GM21515 (cell line): ENCODE results near the gene ZNF521.

Source experiments
- ATAC-seq: cut with Tn5 transposase; IDR thresholded peaks from one replicate; pipeline ENCODE4 v1.9.1; 2021; ENCODE audit not compliant: unreplicated experiment

The ZNF521 gene

GRCh38 chr18:25340762-25341161 is 11.2 kb downstream of the ZNF521 start:
- ATAC-seq = no peak

DNA sequence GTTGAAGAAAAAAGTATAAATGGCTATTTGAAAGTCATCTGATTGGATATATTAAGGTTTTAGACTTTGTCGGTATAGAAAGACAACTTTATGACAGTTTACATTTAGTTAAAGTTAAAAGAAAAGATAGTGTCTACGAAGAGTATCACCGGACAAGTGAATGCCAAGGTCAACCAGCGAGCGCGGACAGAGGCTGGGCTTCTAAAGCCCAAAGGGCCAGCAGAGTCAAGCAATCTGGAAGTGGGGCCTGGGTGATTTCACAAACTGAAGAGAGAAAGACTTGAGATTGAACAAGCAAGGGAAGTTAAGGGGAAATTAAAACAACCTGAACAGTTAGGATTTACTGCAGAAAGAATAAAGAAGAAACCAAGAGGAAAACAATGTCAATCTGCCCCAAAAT is 16.3 kb downstream of the ZNF521 start:
- no peak for ATAC-seq

GRCh38 chr18:25335062-25335461 is 16.9 kb downstream of the ZNF521 start:
- no peak for ATAC-seq

DNA sequence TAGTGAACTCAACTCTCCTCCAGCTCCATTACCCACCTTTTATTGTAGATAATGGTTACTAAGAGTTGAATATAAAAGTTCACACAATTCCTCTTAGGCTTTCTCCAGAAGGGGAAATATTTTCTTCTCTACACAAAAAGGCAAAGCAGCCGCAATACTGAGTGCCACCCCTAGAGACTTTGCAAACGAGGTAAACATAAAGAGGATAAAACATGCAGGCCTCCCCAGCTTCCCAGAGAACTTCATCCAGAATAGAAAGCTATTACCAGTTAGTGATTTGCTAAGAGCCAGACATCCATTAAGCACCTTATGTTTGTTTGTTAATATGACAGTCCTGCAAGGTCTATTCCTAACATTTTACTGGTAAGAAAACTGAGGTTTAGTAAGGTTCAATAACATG is 17.4 kb downstream of the ZNF521 start:
- ATAC-seq = no peak

- no peak for ATAC-seq
Observed at GRCh38 chr18:25332002-25332401, 20.0 kb downstream of the ZNF521 start.

- no peak for ATAC-seq
Observed at GRCh38 chr18:25329783-25330182, 22.2 kb downstream of the ZNF521 start.

- ATAC-seq = no peak
Observed at GRCh38 chr18:25327584-25327983, 24.4 kb downstream of the ZNF521 start.

GRCh38 chr18:25326361-25326952 is 25.5 kb downstream of the ZNF521 start:
- ATAC-seq = no peak

DNA sequence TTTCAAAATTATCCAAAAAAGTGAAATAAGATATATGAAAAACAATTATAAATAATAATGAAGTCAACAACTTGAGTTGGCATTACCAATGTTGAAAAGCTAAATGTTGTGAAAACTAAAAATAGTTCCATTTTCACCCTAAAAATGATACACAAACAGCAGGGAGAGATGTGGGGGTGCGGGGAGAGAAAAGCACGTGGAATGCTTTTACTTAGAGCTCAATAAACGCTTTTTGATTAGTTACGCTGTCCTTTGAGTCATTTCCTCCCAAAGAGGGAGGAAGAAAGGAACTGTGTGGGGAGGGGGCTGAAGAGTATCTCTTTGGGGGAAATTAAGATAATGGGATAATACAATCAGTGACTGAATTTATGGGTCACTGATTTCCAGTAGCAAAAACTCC is 29.2 kb downstream of the ZNF521 start:
- no peak for ATAC-seq

- ATAC-seq = no peak
Observed at GRCh38 chr18:25316381-25317018, 35.5 kb downstream of the ZNF521 start.

DNA sequence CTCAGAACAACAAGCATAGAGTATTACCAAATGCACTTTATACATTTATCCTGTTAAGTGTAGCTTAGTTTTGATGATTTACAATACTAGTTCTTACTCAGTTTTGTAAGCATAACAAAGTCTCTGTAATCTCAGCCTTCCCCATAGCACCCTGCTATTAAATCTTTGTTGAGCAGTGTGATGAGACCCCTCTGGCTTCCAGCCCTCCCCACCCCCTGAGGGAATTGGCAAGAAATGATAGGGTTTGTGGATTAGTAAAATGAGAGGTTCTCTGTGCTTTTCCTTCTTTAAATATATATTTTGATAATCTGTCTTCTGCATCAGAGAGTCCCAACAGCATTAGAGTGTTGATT is 37.2 kb downstream of the ZNF521 start:
- ATAC-seq = no peak

DNA sequence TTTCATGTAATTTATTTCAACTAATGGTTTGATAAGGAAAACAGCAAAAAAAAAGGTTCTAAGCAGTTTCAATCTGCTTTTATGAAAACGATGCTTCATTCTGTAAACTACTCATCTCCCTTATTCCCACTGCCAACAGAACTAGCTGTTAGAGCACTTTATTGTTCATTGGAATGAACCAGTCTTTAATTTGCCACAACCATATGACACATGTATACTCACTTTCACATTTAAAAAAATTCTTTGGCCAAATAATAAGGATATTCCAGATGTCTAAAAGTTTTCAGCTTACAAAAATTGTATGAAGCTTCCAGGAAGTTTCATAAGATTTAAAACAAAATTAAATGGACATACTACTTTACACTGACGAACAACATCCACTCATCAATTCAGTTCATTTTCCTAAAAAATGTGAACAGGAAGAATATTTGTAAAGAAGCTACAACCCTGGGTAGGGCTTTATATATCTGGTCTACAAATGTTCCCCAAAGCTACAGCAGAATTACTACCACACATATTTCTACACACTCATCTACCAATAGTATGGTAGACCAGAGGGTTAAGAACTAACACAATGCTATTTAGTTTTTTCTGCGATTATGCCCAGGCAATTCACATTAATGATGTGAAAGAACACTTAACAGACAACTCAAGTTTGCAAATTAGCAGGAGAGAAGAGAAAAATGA is 37.7 kb downstream of the ZNF521 start:
- no peak for ATAC-seq

- ATAC-seq = no peak
Observed at GRCh38 chr18:25313268-25313667, 38.7 kb downstream of the ZNF521 start.

DNA sequence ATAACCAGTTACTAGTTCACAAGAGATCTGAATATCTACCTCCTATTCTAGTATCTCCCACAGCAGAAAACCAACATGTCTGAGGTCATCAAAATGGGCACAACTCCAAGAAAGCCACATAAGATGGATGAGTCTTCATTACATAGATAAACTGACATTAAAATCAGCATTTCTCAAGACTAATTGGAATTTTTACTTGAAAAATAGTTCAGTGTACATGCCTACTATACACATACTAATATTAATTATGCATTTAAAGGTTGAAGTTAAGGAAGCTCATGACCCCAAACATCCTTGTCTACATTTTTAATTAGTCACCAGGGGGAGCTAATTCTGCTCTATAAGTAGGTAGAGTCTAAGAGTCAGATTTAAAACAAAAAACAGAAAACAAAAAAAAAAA is 41.9 kb downstream of the ZNF521 start:
- no peak for ATAC-seq

DNA sequence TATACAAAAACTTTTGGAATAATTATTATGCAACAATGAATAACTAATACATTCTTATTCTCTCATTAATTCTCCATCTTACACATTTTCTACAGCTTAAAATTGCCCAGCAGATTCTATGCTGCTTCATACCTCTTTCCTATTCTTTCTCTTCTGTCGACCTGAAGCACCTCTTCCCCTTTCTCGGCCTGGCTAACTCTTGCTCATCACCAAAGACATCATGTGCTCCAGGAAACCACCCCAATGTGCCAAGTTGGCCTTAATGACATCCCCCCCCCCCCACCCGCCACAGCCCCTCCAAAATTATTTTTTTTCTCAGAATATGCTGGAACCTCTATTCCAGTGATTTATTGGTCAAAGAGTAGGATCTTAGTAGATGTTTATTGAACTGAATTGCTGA is 43.6 kb downstream of the ZNF521 start:
- ATAC-seq = no peak

DNA sequence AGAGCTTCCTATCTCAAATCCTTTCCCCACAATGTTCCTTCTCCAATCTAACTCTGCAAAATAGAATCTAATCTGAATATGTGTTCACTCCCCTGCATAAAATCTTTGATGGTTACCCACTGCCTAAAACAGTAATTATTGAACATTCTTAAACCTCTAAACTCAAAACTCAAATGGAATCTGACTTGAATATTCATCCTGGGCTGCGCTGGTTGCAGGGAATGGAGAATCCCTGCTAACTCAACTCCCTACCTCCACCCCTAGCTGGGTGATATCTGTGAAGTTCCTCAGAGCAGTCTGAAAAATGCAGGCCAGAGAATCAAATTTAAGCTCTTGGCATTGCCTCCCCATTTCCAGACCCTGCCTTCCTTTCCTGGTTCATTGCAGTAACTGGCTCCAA is 44.8 kb downstream of the ZNF521 start:
- ATAC-seq = no peak

DNA sequence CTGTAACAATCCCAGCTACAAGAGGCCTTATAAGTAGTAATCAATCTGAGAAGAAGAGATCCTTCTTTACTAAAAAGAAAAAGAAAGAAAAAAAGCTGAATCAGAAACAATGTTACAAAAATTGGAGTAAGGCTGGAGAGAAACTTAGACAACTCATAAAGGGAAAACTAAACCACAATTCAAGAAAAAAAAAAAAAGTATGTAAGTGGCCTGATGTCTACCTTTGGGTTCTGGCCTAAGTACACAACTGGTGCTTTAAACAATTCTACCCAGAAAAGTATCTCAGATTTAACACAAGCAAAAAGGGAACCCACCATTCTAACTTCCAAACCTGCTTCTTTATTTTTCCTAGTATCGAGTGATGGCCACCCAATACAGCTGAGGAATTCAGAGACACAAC is 45.3 kb downstream of the ZNF521 start:
- ATAC-seq = no peak

GRCh38 chr18:25305584-25305983 is 46.4 kb downstream of the ZNF521 start:
- ATAC-seq = no peak

DNA sequence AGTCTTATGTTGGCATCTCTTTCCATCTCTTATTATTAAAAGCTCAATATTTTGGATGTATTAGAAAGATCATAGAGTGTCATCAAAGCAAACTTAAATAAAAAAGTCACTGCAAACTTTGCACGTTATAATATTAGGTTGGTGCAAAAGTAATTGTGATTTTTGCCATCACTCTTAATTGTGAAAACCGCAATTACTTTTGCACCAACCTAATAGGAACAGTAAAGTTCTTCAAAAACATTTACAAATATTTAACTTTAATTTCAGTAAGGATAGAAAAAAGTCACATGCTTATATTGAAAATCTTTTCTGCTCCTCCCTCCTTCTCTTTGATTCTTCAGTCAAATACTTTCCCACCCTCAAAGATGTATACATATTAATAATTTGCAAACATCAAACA is 51.5 kb downstream of the ZNF521 start:
- no peak for ATAC-seq

DNA sequence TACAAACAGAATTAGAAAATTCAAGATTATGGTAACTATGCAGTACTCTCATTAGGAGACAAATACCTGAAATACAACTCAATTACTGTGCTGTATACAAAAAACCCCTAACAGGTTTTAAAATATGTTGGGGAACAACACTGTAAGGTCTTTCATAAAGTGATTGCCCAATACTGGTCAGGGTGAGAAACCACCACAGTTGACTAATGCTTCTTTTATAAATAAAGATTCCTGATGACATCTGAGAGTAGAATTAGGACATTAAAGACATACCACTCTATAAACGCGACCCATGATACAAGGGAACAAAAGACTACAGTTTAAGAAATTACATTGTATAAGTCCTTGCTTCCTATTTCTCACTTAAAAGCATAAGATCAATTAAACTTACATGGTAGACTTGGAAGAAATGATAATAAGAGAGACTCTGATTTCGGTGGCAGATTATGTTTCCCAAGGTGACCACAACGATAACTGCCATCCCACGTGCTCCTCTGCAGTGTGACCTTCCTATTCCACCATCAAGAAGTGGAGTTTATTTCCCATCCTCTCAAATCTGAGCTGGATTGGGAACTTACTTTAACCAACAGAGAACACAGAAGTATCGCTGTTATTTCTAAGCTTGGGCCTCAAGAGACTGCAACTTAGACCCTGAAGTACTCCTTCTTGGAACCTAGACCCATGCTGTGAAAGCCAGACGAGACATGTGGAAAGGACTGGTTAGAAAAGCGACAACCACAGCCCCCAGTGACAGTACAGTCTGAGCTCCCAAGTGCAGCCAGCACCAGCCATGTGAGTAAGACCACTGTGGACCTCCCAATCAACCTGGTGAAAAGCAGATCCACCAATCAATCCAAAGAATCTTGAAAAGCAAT is 52.3 kb downstream of the ZNF521 start:
- ATAC-seq = no peak

DNA sequence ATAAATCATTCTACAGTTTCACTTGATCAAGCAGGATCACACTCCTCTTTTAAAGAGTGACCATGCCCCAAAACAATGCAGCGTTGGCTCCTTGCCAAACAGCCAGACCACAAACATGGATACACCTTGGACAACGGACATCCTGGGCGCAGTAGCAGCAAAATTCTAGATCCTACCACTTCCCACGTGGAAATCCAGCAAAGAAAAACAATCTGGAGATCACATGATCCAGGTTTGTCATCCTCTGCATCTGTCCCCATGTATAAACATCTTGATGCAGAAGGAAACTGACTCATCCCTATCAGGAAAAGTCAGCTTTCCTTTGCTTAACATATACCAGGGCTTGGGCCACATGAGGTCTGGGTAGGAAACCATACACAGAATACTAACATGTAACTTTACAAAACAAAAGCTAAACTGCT is 53.1 kb downstream of the ZNF521 start:
- ATAC-seq = no peak
